Upper lobe of left lung (tissue), 6 donors: ENCODE results near the gene KLF9. TPM values are rescaled to one million over a fixed set of nuclear protein-coding genes. Genes with fewer than 3 reads are reported as not detected.
"Not testable (repeated sequence)": the region's sequence is repeated elsewhere in the genome, so short reads cannot be mapped to it uniquely, and the experiment has no call there.

Experiments used
- ATAC-seq, 2 donors: fragments of 200-7000 bp; cut with Tn5 transposase; one replicate each; pipeline ENCODE4 v1.9.1; 2022; ENCODE audit warnings: mild to moderate bottlenecking in 2 of 2, moderate library complexity in 2 of 2; ENCODE audit not compliant: low FRiP score in 2 of 2
- DNase-seq, 2 donors: peaks; one replicate each; pipeline ENCODE4 v3.0.0-alpha.2; 2019 to 2020
- H3K27ac ChIP-seq, 4 donors: fragments of 200-600 bp; sonication (generic); one replicate each; pipeline ENCODE4 v1.5.1; 2016 to 2019
- H3K27me3 ChIP-seq, 4 donors: fragments of 200-600 bp; sonication (generic); one replicate each; pipeline ENCODE4 v1.5.1; 2017 to 2019
- H3K36me3 ChIP-seq, 4 donors: fragments of 200-600 bp; sonication (generic); one replicate each; pipeline ENCODE4 v1.5.1; 2016 to 2019
- H3K4me1 ChIP-seq, 4 donors: fragments of 200-600 bp; sonication (generic); one replicate each; pipeline ENCODE4 v1.5.1; 2018 to 2019
- H3K4me3 ChIP-seq, 4 donors: fragments of 200-600 bp; sonication (generic); one replicate each; pipeline ENCODE4 v1.5.1; 2017 to 2019; ENCODE audit warnings: mild to moderate bottlenecking in 2 of 4, moderate library complexity in 1 of 4
- H3K9me3 ChIP-seq, 4 donors: fragments of 200-600 bp; sonication (generic); one replicate each; pipeline ENCODE4 v1.5.1; 2018 to 2019
- CTCF ChIP-seq, 6 experiments: fragments of 450-650 bp in 4 of 6; fragments of 200-600 bp in 2 of 6; sonication (generic) in 2 of 6; IDR thresholded peaks; one replicate each; pipeline ENCODE4 v1.5.1; 2016 to 2019; ENCODE audit warnings: antibody characterized with exemption in 6 of 6
- EP300 ChIP-seq, 4 donors: sonication (generic); formaldehyde crosslinking; IDR thresholded peaks; one replicate each; pipeline ENCODE4 v1.5.1; 2017; ENCODE audit warnings: antibody characterized with exemption in 4 of 4, control low read depth in 2 of 4
- POLR2A ChIP-seq, 4 donors: fragments of 450-650 bp; IDR thresholded peaks; one replicate each; pipeline ENCODE4 v1.5.1; 2016 to 2017; ENCODE audit warnings: antibody characterized with exemption in 4 of 4, mild to moderate bottlenecking in 2 of 4
- POLR2AphosphoS5 ChIP-seq, 2 donors: sonication (generic); formaldehyde crosslinking; IDR thresholded peaks; one replicate each; pipeline ENCODE4 v1.5.1; 2017; ENCODE audit warnings: antibody characterized with exemption in 2 of 2
- WGBS, 2 donors: methylation state at CpG; one replicate each; pipeline ENCODE4 v1.1.5; 2017 to 2018; 5-methylcytosine and 5-hydroxymethylcytosine counted together
- total RNA-seq, 6 donors: library from RNA; depleted of rRNA in 4 of 6; stranded (reverse); fragments of >200 nt in 4 of 6; gene quantifications; one replicate each; pipeline versions ENCODE4 v1.1.0 to v1.2.1, GENCODE V29; 2016 to 2021
- donor health status: DM: no; HTN: no; CAD: no; lungs with moderate emphysema.
- donor health status: DM: no; HTN: yes; CAD: no; lungs with severe emphysema.

Gene KLF9
- total RNA-seq, 6 donors from 2014 or later: 51.8 to 135 (median 83.5) TPM

- H3K36me3 ChIP-seq: peaks cover 0 to 8% (median 1%) of the 10 kb centered on the region in 4 donors
- WGBS, 2 donors: 70 to 76% methylated on average over 4 of the region's 4 CpGs
- TF ChIP-seq CTCF (IDR thresholded peaks at IDR 0.05) (no peak), POLR2AphosphoS5 (IDR thresholded peaks at IDR 0.05) (no peak), EP300 (IDR thresholded peaks at IDR 0.05) (no peak), POLR2A (IDR thresholded peaks at IDR 0.05) (no peak)
- DNase-seq (no peak), ATAC-seq (peak in 1 of 2 donors; percentile 1)
- H3K27me3 ChIP-seq: no peaks in the 10 kb centered on the region
- peak overlapping the region; percentile 13 to 53 (median 38) for H3K27ac ChIP-seq
- no peak overlapping the region for H3K4me3 ChIP-seq
- no peaks in the 10 kb centered on the region for H3K9me3 ChIP-seq
- H3K4me1 ChIP-seq: peaks cover 88 to 96% (median 91%) of the 10 kb centered on the region in 4 donors
Measured at GRCh38 chr9:70403618-70404025, 10.8 kb downstream of the KLF9 start.

GRCh38 chr9:70403166-70403565 lies 11.3 kb downstream of the KLF9 start:
- Histone ChIP-seq H3K4me1 (peaks cover 88 to 96% (median 91%) of the 10 kb centered on the region in 4 donors), H3K4me3 (no peak overlapping the region), H3K27me3 (no peaks in the 10 kb centered on the region), H3K36me3 (peaks cover 0 to 4% (median 1%) of the 10 kb centered on the region in 4 donors), H3K9me3 (no peaks in the 10 kb centered on the region), H3K27ac (peak overlapping the region; percentile 13 to 53 (median 38))
- ATAC-seq: peak in 1 of 2 donors; percentile 4
- TF ChIP-seq CTCF (IDR thresholded peaks at IDR 0.05): no peak
- no peak for TF ChIP-seq POLR2A (IDR thresholded peaks at IDR 0.05)
- TF ChIP-seq POLR2AphosphoS5 (IDR thresholded peaks at IDR 0.05): no peak
- TF ChIP-seq EP300 (IDR thresholded peaks at IDR 0.05): no peak
- 60 to 70% methylated on average over 1 to 2 of the region's 2 CpGs for WGBS, 2 donors
- DNase-seq: no peak

- DNase-seq (no peak), ATAC-seq (no peak)
- Histone ChIP-seq H3K4me3 (no peak overlapping the region), H3K9me3 (no peaks in the 10 kb centered on the region), H3K27ac (no peak overlapping the region), H3K36me3 (no peaks in the 10 kb centered on the region), H3K4me1 (peaks cover 88 to 96% (median 91%) of the 10 kb centered on the region in 4 donors), H3K27me3 (no peaks in the 10 kb centered on the region)
- 63 to 70% methylated on average over 1 of the region's 1 CpG for WGBS, 2 donors
- TF ChIP-seq EP300 (IDR thresholded peaks at IDR 0.05) (no peak), CTCF (IDR thresholded peaks at IDR 0.05) (no peak), POLR2A (IDR thresholded peaks at IDR 0.05) (no peak), POLR2AphosphoS5 (IDR thresholded peaks at IDR 0.05) (no peak)
Measured at GRCh38 chr9:70402213-70402612, 12.2 kb downstream of the KLF9 start.

- 93 to 97% methylated on average over 6 of the region's 6 CpGs for WGBS, 2 donors
- peaks cover 85 to 93% (median 89%) of the 10 kb centered on the region in 4 donors for H3K4me1 ChIP-seq
- not testable (repeated sequence) for DNase-seq
Measured at GRCh38 chr9:70401241-70401640, 13.2 kb downstream of the KLF9 start.

GRCh38 chr9:70400107-70400892 lies 14.2 kb downstream of the KLF9 start:
- Histone ChIP-seq H3K36me3 (no peaks in the 10 kb centered on the region), H3K27ac (peak overlapping the region in 2 of 4 donors; percentile 20 to 74), H3K9me3 (no peaks in the 10 kb centered on the region), H3K4me1 (peaks cover 83 to 90% (median 87%) of the 10 kb centered on the region in 4 donors), H3K4me3 (peak overlapping the region in 1 of 4 donors; percentile 5), H3K27me3 (no peaks in the 10 kb centered on the region)
- no peak for TF ChIP-seq CTCF (IDR thresholded peaks at IDR 0.05)
- no peak for TF ChIP-seq EP300 (IDR thresholded peaks at IDR 0.05)
- TF ChIP-seq POLR2AphosphoS5 (IDR thresholded peaks at IDR 0.05): peak in 1 of 2 donors; percentile 23
- TF ChIP-seq POLR2A (IDR thresholded peaks at IDR 0.05): no peak
- ATAC-seq (no peak), DNase-seq (no peak)
- 77 to 85% methylated on average over 5 of the region's 5 CpGs for WGBS, 2 donors

More at GRCh38 chr9:70401241-70401640, 13.2 kb downstream of the KLF9 start:
- H3K36me3 ChIP-seq, H3K4me3 ChIP-seq, ATAC-seq, H3K27me3 ChIP-seq, H3K9me3 ChIP-seq, H3K27ac ChIP-seq: not testable (repeated sequence)
